Astrocyte of the hippocampus (primary cell): ENCODE measurements around the gene C1R.
"Not testable (repeated sequence)": the region's sequence is repeated elsewhere in the genome, so short reads cannot be mapped to it uniquely, and the experiment has no call there.

ENCODE experiments used
- DNase-seq: peaks from one replicate; pipeline ENCODE4 v3.0.0; 2011; ENCODE audit warnings: low read depth, low spot score

C1R gene

DNA sequence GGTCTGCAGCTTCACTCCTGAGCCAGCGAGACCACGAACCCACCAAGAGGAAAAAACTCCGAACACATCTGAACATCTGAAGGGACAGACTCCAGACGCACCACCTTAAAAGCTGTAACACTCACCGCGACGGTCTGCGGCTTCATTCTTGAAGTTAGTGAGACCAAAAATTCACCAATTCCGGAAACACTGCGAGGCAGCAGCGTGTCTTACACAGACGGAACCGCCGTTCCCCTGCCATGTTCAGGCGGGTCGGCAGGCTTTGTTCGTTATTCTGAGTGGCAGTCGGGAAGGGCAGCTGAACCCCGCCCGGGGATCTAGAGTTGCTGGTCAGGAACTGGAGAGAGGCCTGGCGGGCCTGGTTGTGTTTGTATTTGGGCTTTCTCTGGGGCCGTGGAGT is 53.7 kb downstream of the C1R start:
- DNase-seq, result no peak

DNA sequence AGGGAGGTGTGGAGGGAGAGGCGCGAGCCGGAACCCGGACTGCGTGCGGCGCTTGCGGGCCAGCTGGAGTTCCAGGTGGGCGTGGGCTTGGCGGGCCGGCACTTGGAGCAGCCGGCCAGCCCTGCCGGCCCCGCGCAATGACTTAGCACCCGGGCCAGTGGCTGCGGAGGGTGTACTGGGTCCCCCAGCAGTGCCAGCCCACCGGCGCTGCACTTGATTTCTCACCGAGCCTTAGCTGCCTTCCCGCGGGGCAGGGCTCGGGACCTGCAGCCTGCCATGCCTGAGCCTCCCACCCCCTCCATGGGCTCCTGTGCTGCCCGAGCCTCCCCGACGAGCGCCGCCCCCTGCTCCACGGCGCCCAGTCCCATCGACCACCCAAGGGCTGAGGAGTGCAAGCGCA is 54.8 kb downstream of the C1R start:
- DNase-seq, result not testable (repeated sequence)

DNA sequence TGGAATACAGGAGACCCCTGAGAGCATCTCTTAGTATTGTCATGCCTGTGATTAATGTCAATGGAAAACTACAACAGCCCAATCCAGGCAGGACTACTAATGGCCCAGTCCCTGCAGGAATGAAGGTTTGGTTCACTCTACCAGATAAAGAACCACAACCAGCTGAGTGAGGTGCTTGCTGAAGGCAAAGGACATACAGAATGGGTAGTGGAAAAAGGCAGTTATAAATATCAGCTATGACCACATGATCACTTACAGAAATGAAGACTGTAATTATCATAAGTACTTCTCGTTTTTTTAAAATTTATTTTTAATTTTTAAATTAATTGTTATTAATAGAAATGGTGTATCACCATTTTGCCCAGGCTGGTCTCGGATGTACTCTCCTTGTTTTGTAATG is 56.8 kb downstream of the C1R start:
- no peak for DNase-seq

DNA sequence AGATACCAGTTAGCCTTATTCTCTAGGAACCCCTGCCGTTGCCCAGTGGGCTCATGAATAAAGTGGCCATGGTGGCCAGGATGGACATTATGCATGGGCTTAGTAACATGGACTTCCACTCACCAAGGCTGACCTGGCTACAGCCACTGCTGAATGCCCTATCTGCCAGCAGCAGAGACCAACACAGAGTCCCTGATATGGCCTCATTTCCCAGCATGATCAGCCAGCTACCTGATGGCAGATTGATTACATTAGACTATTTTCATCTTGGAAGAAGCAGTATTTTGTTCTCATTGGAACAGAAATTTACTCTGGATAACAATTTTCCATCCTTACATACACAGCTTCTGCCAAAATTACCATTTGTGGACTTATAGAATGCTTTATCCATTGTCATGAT is 57.8 kb downstream of the C1R start:
- no peak for DNase-seq

DNA sequence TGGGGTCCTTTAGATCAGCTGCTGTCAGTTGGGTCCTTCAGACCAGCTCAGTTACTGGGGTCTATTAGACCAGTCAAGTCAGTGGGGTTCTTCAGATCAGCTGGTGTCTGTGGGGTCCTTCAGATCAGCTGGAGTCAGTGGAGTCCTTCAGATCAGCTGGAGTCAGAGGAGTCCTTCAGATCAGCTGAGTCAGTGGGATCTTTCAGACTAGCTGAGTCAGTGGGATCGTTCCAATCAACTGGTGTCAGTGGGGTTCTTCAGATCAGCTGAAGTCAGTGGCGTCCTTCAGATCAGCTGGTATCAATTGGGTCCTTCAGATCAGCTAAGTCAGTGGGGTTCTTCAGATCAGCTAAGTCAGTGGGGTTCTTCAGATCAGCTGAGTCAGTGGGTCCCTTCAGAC is 59.3 kb downstream of the C1R start:
- no peak for DNase-seq

DNA sequence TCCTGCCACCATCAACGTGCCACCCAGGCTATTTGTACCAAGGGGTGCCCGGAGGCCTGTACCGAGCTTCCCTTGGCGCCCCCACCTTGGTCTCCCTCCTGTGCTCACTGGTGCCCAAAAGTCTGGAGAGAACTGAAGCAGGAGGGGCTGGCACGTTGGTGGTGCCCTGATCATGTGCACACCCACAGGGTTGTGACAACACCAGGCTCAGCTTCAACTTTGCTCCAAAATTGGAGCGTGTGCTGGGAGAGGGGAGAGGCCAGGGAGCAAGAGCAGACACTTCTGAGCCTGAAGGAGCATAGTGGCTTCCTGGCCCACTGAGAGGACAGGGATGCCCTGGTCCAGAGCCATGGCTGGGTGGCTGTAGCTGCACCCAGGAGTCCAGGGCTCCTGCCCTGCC is 60.9 kb downstream of the C1R start:
- DNase-seq, result no peak
